AG10803 (cell line): ENCODE results near the gene KLRD1.

ENCODE experiments used
- DNase-seq: peaks from one replicate; pipeline ENCODE4 v3.0.0; 2010; ENCODE audit warnings: low read depth
- H3K4me3 ChIP-seq: 2 replicates; pipeline ENCODE4 v1.5.1; 2011; ENCODE audit warnings: mild to moderate bottlenecking, low read length, control low read depth
- TF ChIP-seq, protein P1 (sequence below): conservative IDR thresholded peaks from 2 replicates; pipeline ENCODE4 v1.5.1; 2011; ENCODE audit warnings: mild to moderate bottlenecking, low read length, control low read depth, inconsistent platforms

The KLRD1 gene, protein sequence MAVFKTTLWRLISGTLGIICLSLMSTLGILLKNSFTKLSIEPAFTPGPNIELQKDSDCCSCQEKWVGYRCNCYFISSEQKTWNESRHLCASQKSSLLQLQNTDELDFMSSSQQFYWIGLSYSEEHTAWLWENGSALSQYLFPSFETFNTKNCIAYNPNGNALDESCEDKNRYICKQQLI

DNA sequence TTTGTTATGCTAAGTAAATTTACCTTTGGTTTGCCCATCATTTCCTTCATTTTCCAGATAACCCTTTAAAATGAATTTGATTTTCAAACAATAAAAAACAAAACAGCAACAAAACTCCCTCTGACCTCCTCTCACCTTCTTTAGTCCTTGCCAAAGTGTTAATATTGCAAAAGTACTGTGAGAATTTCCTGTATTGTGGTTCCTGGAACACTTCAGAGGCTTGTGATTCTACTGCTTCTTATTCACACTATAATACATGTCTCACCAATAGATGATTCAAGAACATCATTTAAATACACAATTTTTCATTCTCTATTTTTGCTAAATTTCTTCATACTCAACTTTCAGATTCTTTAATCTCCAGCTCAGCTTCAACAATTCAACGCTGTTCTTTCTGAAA is at the start of gene KLRD1:
Gene KLRD1 (plus strand): TSS at position 241 of the 400 bp plus-strand sequence. CDS start 208 bp downstream, outside the sequence.
- DNase-seq: no peak
- TF ChIP-seq, protein P1, sequence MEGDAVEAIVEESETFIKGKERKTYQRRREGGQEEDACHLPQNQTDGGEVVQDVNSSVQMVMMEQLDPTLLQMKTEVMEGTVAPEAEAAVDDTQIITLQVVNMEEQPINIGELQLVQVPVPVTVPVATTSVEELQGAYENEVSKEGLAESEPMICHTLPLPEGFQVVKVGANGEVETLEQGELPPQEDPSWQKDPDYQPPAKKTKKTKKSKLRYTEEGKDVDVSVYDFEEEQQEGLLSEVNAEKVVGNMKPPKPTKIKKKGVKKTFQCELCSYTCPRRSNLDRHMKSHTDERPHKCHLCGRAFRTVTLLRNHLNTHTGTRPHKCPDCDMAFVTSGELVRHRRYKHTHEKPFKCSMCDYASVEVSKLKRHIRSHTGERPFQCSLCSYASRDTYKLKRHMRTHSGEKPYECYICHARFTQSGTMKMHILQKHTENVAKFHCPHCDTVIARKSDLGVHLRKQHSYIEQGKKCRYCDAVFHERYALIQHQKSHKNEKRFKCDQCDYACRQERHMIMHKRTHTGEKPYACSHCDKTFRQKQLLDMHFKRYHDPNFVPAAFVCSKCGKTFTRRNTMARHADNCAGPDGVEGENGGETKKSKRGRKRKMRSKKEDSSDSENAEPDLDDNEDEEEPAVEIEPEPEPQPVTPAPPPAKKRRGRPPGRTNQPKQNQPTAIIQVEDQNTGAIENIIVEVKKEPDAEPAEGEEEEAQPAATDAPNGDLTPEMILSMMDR: no peak

DNA sequence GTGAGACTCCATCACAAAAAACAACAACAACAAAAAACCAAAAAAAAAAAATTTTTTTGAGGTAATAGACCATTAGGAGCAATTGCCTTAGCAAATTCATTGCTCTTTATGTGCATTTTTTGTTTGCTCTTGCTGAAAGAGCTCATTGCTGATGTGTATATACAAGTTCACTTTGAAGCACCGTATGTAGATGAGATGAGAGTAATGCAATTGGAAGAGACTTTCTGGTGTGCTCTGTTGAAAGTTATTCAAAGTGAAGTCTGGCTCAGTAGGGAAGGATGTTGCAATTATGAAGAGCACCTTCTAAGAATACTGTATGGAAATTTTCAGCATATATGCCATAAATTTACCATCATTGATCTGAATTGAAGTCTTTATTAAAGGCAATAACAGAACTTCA is 46.7 kb upstream of the KLRD1 start:
- TF ChIP-seq, protein P1: no peak
- H3K4me3 ChIP-seq: no peak overlapping the region

More for the DNA sequence above, at the start of gene KLRD1:
- no peak within 1 kb of the TSS for H3K4me3 ChIP-seq

DNA sequence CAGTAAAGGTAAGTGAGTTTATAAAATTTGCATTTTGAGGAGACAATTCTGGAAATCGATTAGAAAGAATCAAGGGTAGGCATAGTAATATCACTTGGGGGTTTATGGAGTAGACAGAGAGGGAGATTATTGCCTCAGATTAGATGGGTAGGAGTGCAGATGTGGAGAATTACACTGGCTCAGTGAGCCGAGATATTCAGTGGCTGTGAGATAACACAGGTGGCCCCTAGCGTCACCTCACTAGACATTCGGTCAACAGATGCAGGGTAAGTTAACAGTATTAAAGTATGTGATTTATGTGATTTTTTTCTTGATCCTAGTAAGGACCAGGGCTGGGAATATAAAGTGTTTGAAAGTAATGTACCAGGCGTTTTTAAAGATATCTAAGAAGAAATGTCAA is 39.6 kb upstream of the KLRD1 start:
- no peak for DNase-seq
- H3K4me3 ChIP-seq: no peak overlapping the region
- TF ChIP-seq, protein P1: no peak

More for the DNA sequence above, 46.7 kb upstream of the KLRD1 start:
- DNase-seq: no peak

DNA sequence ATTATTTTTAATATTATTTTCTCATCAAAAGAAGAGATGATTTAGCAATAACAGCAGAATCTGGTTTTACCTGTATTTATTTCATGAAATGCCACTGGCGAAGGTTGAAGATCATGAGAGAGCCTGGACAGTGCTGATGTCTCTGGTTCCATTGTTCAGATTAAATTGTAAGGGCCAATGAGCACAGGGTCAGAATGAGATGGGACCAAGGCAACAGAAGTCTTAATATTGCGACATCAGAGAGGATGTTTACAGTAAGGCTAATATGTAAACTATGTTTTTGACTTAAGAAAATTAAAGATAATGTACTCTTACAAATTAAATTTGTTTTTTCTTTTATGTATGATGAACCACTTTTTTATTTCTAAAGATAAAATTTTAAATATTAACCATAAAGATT is 35.2 kb upstream of the KLRD1 start:
- H3K4me3 ChIP-seq: no peak overlapping the region
- DNase-seq: no peak
- TF ChIP-seq, protein P1: no peak

DNA sequence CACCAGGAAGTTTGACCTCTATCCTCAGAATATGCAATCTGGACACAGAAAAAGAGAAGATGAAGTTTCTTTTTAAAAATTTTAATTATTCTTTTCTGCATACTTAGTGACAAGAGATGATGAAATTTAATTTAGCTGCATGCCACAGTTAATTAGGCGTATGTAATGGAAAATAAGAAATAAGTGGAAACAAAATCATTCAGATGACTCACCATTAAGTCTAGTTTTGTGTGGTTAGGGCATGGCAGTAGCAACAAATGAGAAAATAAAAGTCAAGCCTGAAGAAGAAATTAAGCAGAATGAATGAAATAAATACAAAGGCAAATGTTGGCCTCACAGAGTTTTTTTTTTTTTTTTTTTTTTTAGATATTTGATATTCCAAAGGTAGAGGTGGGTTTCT is 30.9 kb upstream of the KLRD1 start:
- DNase-seq: no peak
- no peak overlapping the region for H3K4me3 ChIP-seq
- TF ChIP-seq, protein P1: no peak

DNA sequence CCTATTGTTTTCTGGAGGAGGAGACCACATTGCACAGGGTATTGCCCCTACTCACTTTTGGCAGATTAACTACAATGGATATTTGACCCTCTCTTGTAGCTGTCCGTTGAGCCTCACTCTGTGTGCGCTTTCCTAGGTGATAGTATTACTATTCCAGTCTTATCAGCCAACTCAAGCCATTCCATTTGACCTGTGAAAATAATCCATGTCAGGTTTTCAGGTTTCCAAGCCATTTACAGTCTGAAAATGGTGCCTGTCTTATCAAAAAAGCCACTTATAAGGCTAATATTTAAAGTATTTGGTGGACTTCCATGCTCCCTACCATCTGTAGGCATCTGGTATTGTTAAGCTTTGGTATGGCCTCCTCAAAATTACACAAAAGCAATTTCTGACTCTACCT is 29.6 kb upstream of the KLRD1 start:
- DNase-seq: no peak
- TF ChIP-seq, protein P1: no peak
- no peak overlapping the region for H3K4me3 ChIP-seq

DNA sequence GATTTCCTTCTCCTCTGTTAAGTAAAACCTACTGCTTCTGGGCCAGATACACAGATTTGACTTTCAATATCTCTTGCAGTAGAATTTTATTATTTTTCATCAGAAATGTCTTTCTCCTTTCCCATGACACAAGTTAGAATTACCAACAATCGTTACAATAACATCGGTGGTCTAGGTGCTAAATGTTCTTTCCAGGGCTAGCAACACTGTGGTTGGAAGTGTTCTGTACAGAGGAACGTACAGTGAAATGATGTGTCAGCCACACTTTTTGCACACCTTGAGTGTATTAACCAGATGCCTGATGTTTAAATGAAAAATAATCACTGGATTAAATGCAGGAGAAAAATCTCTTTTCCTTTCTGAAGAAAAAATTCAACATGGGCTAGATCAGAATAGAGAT is 27.7 kb upstream of the KLRD1 start:
- DNase-seq: no peak
- TF ChIP-seq, protein P1: no peak
- no peak overlapping the region for H3K4me3 ChIP-seq
